Endothelial cell of umbilical vein (primary cell): ENCODE results near the gene QPCT. TPM values are rescaled to one million over a fixed set of nuclear protein-coding genes. Genes with fewer than 3 reads are reported as not detected.

Experiments used
- BruUV-seq: library from RNA; stranded (reverse); fragments of 400-500 nt; replicated peaks from 2 replicates; lab custom pipeline; 2021; lab: Mats Ljungman, UMichigan
- CTCF ChIA-PET: fragments of 300-600, 350-600 bp; sonication (Branson Sonifier 250); formaldehyde crosslinking; loops from one replicate; lab custom pipeline; 2021; ENCODE audit warnings: antibody characterized with exemption, inconsistent platforms; lab: Charles Lee
- POLR2A ChIA-PET: fragments of 300-600, 350-600 bp; sonication (Branson Sonifier 250); formaldehyde crosslinking; loops from one replicate; lab custom pipeline; 2021; ENCODE audit warnings: antibody characterized with exemption, inconsistent platforms; lab: Charles Lee
- DNase-seq: peaks from one replicate; pipeline ENCODE4 v3.0.0-alpha.2; 2011; ENCODE audit warnings: low read depth, low spot score
- FAIRE-seq: peaks from 2 replicates; lab custom pipeline; 2011; peaks lifted over from hg19 to GRCh38; lab: Jason Lieb, UNC
- H2AFZ ChIP-seq: 2 replicates; pipeline ENCODE4 v1.6.0; 2012; ENCODE audit warnings: low read depth, low read length, control low read depth, inconsistent platforms
- H3K27ac ChIP-seq: 2 replicates; pipeline ENCODE4 v1.5.1; 2011; ENCODE audit warnings: low read depth, mild to moderate bottlenecking, control low read depth, low read length, moderate library complexity; ENCODE audit not compliant: insufficient read depth
- H3K27me3 ChIP-seq, 2 experiments: 2 replicates each; pipeline versions ENCODE4 v1.6.0 to v1.6.1; 2011; ENCODE audit warnings: low read length in 2 of 2, mixed read lengths in 1 of 2; ENCODE audit not compliant: control insufficient read depth in 2 of 2, insufficient read depth in 2 of 2
- H3K36me3 ChIP-seq, 2 experiments: 2 replicates in 1 of 2; 3 replicates in 1 of 2; pipeline ENCODE4 v1.5.1; 2011; ENCODE audit warnings: low read length in 2 of 2, mild to moderate bottlenecking in 1 of 2, moderate library complexity in 1 of 2; ENCODE audit not compliant: control insufficient read depth in 2 of 2, insufficient read depth in 2 of 2; ENCODE audit errors: extremely low read depth in 1 of 2
- H3K4me1 ChIP-seq: 3 replicates; pipeline ENCODE4 v1.5.1; 2011; ENCODE audit warnings: mild to moderate bottlenecking, low read length; ENCODE audit not compliant: control insufficient read depth, insufficient read depth; ENCODE audit errors: extremely low read depth
- H3K4me2 ChIP-seq: 2 replicates; pipeline ENCODE4 v1.6.1; 2011; ENCODE audit warnings: low read length, control low read depth, mixed read lengths; ENCODE audit not compliant: insufficient read depth
- H3K4me3 ChIP-seq, 3 experiments: fragments of 200-600 bp in 1 of 3; sonication (generic), shearing (Covaris generic) in 1 of 3; replicated peaks in 1 of 3; 2 replicates each; pipeline ENCODE4 v1.5.1; 2011 to 2016; ENCODE audit warnings: control low read depth in 3 of 3, low read length in 3 of 3, mild to moderate bottlenecking in 2 of 3, inconsistent platforms in 1 of 3, low read depth in 1 of 3, moderate library complexity in 1 of 3; ENCODE audit not compliant: insufficient read depth in 1 of 3
- H3K79me2 ChIP-seq: 2 replicates; pipeline ENCODE4 v1.6.0; 2012; ENCODE audit warnings: low read length, inconsistent platforms; ENCODE audit not compliant: control insufficient read depth, insufficient read depth
- H3K9ac ChIP-seq: replicated peaks from 2 replicates; pipeline ENCODE3; 2011; ENCODE audit warnings: low read length, control low read depth; ENCODE audit not compliant: insufficient read depth; ENCODE audit errors: extremely low read depth
- H3K9me1 ChIP-seq: replicated peaks from 3 replicates; pipeline ENCODE4 v1.6.0; 2011; ENCODE audit warnings: mild to moderate bottlenecking, low read length; ENCODE audit not compliant: control insufficient read depth, insufficient read depth; ENCODE audit errors: extremely low read depth
- H3K9me3 ChIP-seq: replicated peaks from 2 replicates; pipeline ENCODE4 v1.5.1; 2012; ENCODE audit warnings: low read length, inconsistent platforms; ENCODE audit not compliant: control insufficient read depth, insufficient read depth
- H4K20me1 ChIP-seq: replicated peaks from 2 replicates; pipeline ENCODE3; 2011; ENCODE audit warnings: mild to moderate bottlenecking, low read length; ENCODE audit not compliant: control insufficient read depth, insufficient read depth; ENCODE audit errors: extremely low read depth
- EZH2 ChIP-seq: IDR thresholded peaks from 2 replicates; pipeline ENCODE4 v1.6.1; 2012; ENCODE audit warnings: borderline replicate concordance, low read depth, mild to moderate bottlenecking, moderate library complexity, low read length, inconsistent platforms; ENCODE audit not compliant: severe bottlenecking
- FOS ChIP-seq: IDR thresholded peaks from 2 replicates; pipeline ENCODE4 v1.6.1; 2011; ENCODE audit warnings: mild to moderate bottlenecking, low read length, moderate library complexity, borderline replicate concordance; ENCODE audit not compliant: insufficient read depth
- JUN ChIP-seq: IDR thresholded peaks from 2 replicates; pipeline ENCODE4 v1.6.1; 2011; ENCODE audit warnings: borderline replicate concordance, low read depth; ENCODE audit not compliant: insufficient read length, insufficient read depth
- MAX ChIP-seq: IDR thresholded peaks from 2 replicates; pipeline ENCODE4 v1.6.1; 2011; ENCODE audit not compliant: insufficient read depth, insufficient read length
- MYC ChIP-seq: IDR thresholded peaks from one replicate; pipeline ENCODE4 v1.6.1; 2011; ENCODE audit warnings: mild to moderate bottlenecking, low read depth, low read length
- POLR2A ChIP-seq: IDR thresholded peaks from 2 replicates; pipeline ENCODE4 v1.6.1; 2012; ENCODE audit warnings: low read depth, mild to moderate bottlenecking, control low read depth, low read length
- dilution Hi-C: fragments of 300-500 bp; cut with MboI; formaldehyde crosslinking; loops from one replicate; pipeline ENCODE4 v1.15.0; 2019; ENCODE audit warnings: low sequenced_read_pairs; ENCODE audit not compliant: extremely low pct_ligation_motif_present
- intact Hi-C: fragments of 100-400 bp; cut with micrococcal nuclease; formaldehyde crosslinking; loops from one replicate; pipeline ENCODE4 v1.10.0; 2022
- polyA plus RNA-seq, 4 experiments: library from polyadenylated mRNA; depleted of rRNA in 3 of 4; stranded (reverse) in 3 of 4; unstranded in 1 of 4; fragments of >200 nt; gene quantifications; 2 replicates each; pipeline versions ENCODE4 v1.2.1 to v1.2.3, GENCODE V29; 2011 to 2012; ENCODE audit warnings: missing spikeins in 1 of 4
- total RNA-seq: library from RNA; stranded (reverse); gene quantifications from 2 replicates; pipeline ENCODE4 v1.2.3, GENCODE V29; 2021
- TF ChIP-seq, protein P1 (sequence below), 2 donors: IDR thresholded peaks; 1 replicate in 1 of 2; 2 replicates in 1 of 2; pipeline ENCODE4 v1.5.1; 2011; ENCODE audit warnings: low read length in 2 of 2, mild to moderate bottlenecking in 2 of 2, moderate library complexity in 2 of 2, control low read depth in 1 of 2, inconsistent platforms in 1 of 2, low read depth in 1 of 2; ENCODE audit not compliant: insufficient read depth in 1 of 2; ENCODE audit errors: extremely low read depth in 1 of 2

Gene QPCT
- total and polyA plus RNA-seq, 2 donors (not counting 3 experiments of a cell fraction or from before 2014, with no cell fraction given): 12.8 to 17.2 TPM

GRCh38 chr2:37392428-37392827, 48.0 kb downstream of the QPCT start:
- no peak overlapping the region for H3K9ac ChIP-seq
- H3K79me2 ChIP-seq: no peaks in the 10 kb centered on the region
- dilution Hi-C loops (no loop called here), intact Hi-C loops (no loop called here)
- POLR2A ChIA-PET: no interaction called here
- H3K36me3 ChIP-seq: no peaks in the 10 kb centered on the region
- H3K27ac ChIP-seq: no peak overlapping the region
- peaks cover 31% of the 10 kb centered on the region for H3K4me1 ChIP-seq
- H3K9me1 ChIP-seq: no peaks in the 10 kb centered on the region
- no peak overlapping the region for H2AFZ ChIP-seq
- no peak for DNase-seq
- H3K4me3 ChIP-seq: no peak overlapping the region
- no peak overlapping the region for H3K4me2 ChIP-seq
- BruUV-seq: no TSS peak
- CTCF ChIA-PET: no interaction called here
- H3K27me3 ChIP-seq: no peaks in the 10 kb centered on the region
- no peak for FAIRE-seq
- no peaks in the 10 kb centered on the region for H4K20me1 ChIP-seq
- TF ChIP-seq EZH2 (no peak), MAX (no peak), FOS (no peak), MYC (no peak), POLR2A (no peak), JUN (no peak)
- TF ChIP-seq, protein P1, sequence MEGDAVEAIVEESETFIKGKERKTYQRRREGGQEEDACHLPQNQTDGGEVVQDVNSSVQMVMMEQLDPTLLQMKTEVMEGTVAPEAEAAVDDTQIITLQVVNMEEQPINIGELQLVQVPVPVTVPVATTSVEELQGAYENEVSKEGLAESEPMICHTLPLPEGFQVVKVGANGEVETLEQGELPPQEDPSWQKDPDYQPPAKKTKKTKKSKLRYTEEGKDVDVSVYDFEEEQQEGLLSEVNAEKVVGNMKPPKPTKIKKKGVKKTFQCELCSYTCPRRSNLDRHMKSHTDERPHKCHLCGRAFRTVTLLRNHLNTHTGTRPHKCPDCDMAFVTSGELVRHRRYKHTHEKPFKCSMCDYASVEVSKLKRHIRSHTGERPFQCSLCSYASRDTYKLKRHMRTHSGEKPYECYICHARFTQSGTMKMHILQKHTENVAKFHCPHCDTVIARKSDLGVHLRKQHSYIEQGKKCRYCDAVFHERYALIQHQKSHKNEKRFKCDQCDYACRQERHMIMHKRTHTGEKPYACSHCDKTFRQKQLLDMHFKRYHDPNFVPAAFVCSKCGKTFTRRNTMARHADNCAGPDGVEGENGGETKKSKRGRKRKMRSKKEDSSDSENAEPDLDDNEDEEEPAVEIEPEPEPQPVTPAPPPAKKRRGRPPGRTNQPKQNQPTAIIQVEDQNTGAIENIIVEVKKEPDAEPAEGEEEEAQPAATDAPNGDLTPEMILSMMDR (IDR thresholded peaks at IDR 0.05; ENCODE audit: extremely low read depth in 1 of 2, insufficient read depth in 1 of 2, low read depth in 1 of 2, low read length in 2 of 2): no peak
- H3K9me3 ChIP-seq: no peaks in the 10 kb centered on the region
